ENCODE data around the gene ANKLE1.

DNA sequence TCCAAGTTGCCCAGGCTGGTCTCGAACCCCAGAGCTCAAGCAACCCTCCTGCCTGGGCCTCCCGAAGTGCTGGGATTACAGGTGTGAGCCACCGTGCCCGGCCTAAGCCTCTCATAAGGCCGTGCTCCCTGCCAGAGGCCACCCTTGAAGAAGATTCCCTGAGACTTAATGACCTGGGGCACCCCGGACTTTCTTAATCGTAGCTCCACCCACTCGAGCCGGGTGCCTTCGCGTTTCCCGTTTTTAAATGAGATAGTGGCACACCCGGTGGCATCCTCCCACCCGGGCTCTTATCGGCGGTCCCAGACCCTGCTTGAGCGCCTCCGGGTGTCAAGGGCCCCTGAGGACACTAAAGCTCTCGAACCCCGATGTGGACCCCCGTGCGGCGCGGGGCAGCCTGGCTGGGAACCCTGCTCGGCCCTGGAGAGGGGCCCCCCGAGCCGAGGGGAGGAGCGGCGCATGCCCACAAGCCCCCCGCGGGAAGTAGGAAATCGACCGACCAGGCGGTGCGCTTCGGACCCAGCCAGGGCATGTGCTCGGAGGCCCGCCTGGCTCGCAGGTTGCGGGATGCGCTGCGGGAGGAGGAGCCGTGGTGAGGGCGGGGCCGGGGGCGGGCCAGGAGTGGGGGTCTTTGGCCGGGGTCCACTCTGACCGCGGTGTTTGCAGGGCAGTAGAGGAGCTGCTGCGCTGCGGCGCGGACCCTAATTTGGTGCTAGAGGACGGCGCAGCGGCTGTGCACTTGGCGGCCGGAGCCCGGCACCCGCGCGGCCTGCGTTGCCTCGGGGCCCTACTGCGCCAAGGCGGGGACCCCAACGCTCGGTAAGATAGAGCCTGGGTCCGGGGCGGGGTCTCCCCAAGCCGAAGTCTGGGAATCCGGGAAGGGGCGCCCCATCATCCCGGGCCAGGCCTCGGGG, at the start of gene ANKLE1:
- no peak for TF ChIP-seq CSDC2 (CRISPR knock-in tag; IDR thresholded peaks at IDR 0.05)
- TF ChIP-seq ZNF565 (CRISPR knock-in tag; conservative IDR thresholded peaks at IDR 0.05; ENCODE audit: low read depth): no peak
- TF ChIP-seq, protein P1, sequence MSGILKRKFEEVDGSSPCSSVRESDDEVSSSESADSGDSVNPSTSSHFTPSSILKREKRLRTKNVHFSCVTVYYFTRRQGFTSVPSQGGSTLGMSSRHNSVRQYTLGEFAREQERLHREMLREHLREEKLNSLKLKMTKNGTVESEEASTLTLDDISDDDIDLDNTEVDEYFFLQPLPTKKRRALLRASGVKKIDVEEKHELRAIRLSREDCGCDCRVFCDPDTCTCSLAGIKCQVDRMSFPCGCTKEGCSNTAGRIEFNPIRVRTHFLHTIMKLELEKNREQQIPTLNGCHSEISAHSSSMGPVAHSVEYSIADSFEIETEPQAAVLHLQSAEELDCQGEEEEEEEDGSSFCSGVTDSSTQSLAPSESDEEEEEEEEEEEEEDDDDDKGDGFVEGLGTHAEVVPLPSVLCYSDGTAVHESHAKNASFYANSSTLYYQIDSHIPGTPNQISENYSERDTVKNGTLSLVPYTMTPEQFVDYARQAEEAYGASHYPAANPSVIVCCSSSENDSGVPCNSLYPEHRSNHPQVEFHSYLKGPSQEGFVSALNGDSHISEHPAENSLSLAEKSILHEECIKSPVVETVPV (CRISPR knock-in tag; IDR thresholded peaks at IDR 0.05): 0 out of 2 replicates have a peak, but pooled peaks have one; percentile 44
- no peak for TF ChIP-seq SNAI2 (CRISPR knock-in tag; IDR thresholded peaks at IDR 0.05)
